Muscle of leg (tissue), 16 donors: ENCODE data around the gene TMIGD1. TPM values are rescaled to one million over a fixed set of nuclear protein-coding genes. Genes with fewer than 3 reads are reported as not detected.
A peak's percentile ranks its signal among the peaks of the same experiment; 100 is the strongest.

Source experiments
- DNase-seq: peaks from one replicate; pipeline ENCODE4 v3.0.0; 2013
- H3K27ac ChIP-seq: one replicate; pipeline ENCODE4 v1.5.1; 2013; ENCODE audit warnings: mild to moderate bottlenecking, low read length, control low read depth
- H3K27me3 ChIP-seq: one replicate; pipeline ENCODE4 v1.6.1; 2013; ENCODE audit warnings: low read length; ENCODE audit not compliant: control insufficient read depth, insufficient read depth
- H3K36me3 ChIP-seq: one replicate; pipeline ENCODE4 v1.6.1; 2013; ENCODE audit warnings: low read length; ENCODE audit not compliant: control insufficient read depth, insufficient read depth
- H3K4me1 ChIP-seq: one replicate; pipeline ENCODE4 v1.6.1; 2013; ENCODE audit warnings: low read length; ENCODE audit not compliant: control insufficient read depth, insufficient read depth
- H3K4me3 ChIP-seq: one replicate; pipeline ENCODE4 v1.5.1; 2013; ENCODE audit warnings: low read length, control low read depth
- H3K9me3 ChIP-seq: replicated peaks from 2 replicates; pipeline ENCODE4 v1.6.1; 2013; ENCODE audit warnings: low read depth, low read length; ENCODE audit not compliant: control insufficient read depth
- WGBS: methylation state at CpG from one replicate; pipeline ENCODE4 v1.1.5; 2013; ENCODE audit warnings: missing lambda C conversion rate; ENCODE audit not compliant: insufficient coverage; 5-methylcytosine and 5-hydroxymethylcytosine counted together
- long read RNA-seq, 11 donors: transcript quantifications; one replicate each; lab custom pipeline, GENCODE V29; 2026
- polyA plus RNA-seq, 8 donors: library from polyadenylated mRNA; unstranded; fragments of 120-200 nt; gene quantifications; one replicate each; pipeline versions ENCODE4 v1.2.1 to v1.2.3, GENCODE V29; 2013; ENCODE audit warnings: inconsistent platforms in 1 of 8, low replicate concordance in 1 of 8; ENCODE audit not compliant: insufficient read length in 8 of 8, insufficient read depth in 1 of 8
- total RNA-seq: library from RNA; stranded (reverse); fragments of 120-200 nt; gene quantifications from one replicate; pipeline ENCODE4 v1.2.4, GENCODE V29; 2013

TMIGD1 gene
- total RNA-seq (not detected), polyA plus RNA-seq (under 1 TPM in 2 of 8 donors, not detected in 6; 0.41 to 0.56 TPM)
- long read RNA-seq, donor 1: 0 reads
- long read RNA-seq, donor 2: 0 reads
- long read RNA-seq, donor 3: 0 reads
- long read RNA-seq, donor 4: 0 reads
- long read RNA-seq, donor 5: 0 reads
- long read RNA-seq, donor 6: 0 reads
- long read RNA-seq, donor 7: 0 reads
- long read RNA-seq, donor 8: 0 reads
- long read RNA-seq, donor 9: 0 reads
- long read RNA-seq, donor 10: 0 reads
- long read RNA-seq, donor 11: 0 reads

GRCh38 chr17:30333503-30334360, at the start of gene TMIGD1:
TSS of gene TMIGD1 (minus strand) at chr17:30334057. CDS start at chr17:30332133, 1,924 bp downstream.
- Histone ChIP-seq H3K27me3 (no peaks in the 10 kb centered on the region), H3K9me3 (no peaks in the 10 kb centered on the region), H3K36me3 (no peaks in the 10 kb centered on the region), H3K4me3 (no peak within 1 kb of the TSS), H3K27ac (no peak within 1 kb of the TSS), H3K4me1 (no peaks in the 10 kb centered on the region)
- no peak for DNase-seq
- 82% methylated on average over 3 of the region's 9 CpGs for WGBS

- Histone ChIP-seq H3K4me1 (peaks cover 16% of the 10 kb centered on the region), H3K9me3 (no peaks in the 10 kb centered on the region), H3K4me3 (no peak overlapping the region), H3K27me3 (no peaks in the 10 kb centered on the region), H3K36me3 (peaks cover 8% of the 10 kb centered on the region), H3K27ac (no peak overlapping the region)
- no CpG with 5 or more reads among the region's 1 CpG for WGBS
- DNase-seq: no peak
Measured at GRCh38 chr17:30382345-30382744, 48.5 kb upstream of the TMIGD1 start.

GRCh38 chr17:30381340-30381659, 47.4 kb upstream of the TMIGD1 start:
- Histone ChIP-seq H3K36me3 (peaks cover 8% of the 10 kb centered on the region), H3K9me3 (no peaks in the 10 kb centered on the region), H3K27me3 (no peaks in the 10 kb centered on the region), H3K27ac (no peak overlapping the region), H3K4me1 (peaks cover 26% of the 10 kb centered on the region), H3K4me3 (no peak overlapping the region)
- DNase-seq: no peak
- no CpG with 5 or more reads among the region's 2 CpGs for WGBS

GRCh38 chr17:30380643-30381339, 46.9 kb upstream of the TMIGD1 start:
- Histone ChIP-seq H3K27me3 (no peaks in the 10 kb centered on the region), H3K4me1 (peaks cover 27% of the 10 kb centered on the region), H3K4me3 (no peak overlapping the region), H3K9me3 (no peaks in the 10 kb centered on the region), H3K36me3 (peaks cover 5% of the 10 kb centered on the region), H3K27ac (no peak overlapping the region)
- no CpG with 5 or more reads among the region's 7 CpGs for WGBS
- DNase-seq: no peak

- Histone ChIP-seq H3K9me3 (no peaks in the 10 kb centered on the region), H3K4me1 (peaks cover 27% of the 10 kb centered on the region), H3K27ac (no peak overlapping the region), H3K36me3 (no peaks in the 10 kb centered on the region), H3K4me3 (peak overlapping the region; percentile 85), H3K27me3 (no peaks in the 10 kb centered on the region)
- 8% methylated on average over 2 of the region's 5 CpGs for WGBS
- DNase-seq: no peak
Measured at GRCh38 chr17:30379903-30380381, 46.1 kb upstream of the TMIGD1 start.

- no peaks in the 10 kb centered on the region for H3K36me3 ChIP-seq
- peak overlapping the region; percentile 85 for H3K4me3 ChIP-seq
- no peak for DNase-seq
- no peaks in the 10 kb centered on the region for H3K27me3 ChIP-seq
- under 1% methylated on average over 61 of the region's 68 CpGs for WGBS
- H3K4me1 ChIP-seq: peaks cover 27% of the 10 kb centered on the region
- no peaks in the 10 kb centered on the region for H3K9me3 ChIP-seq
- H3K27ac ChIP-seq: no peak overlapping the region
Measured at GRCh38 chr17:30379303-30379902, 45.5 kb upstream of the TMIGD1 start.

- no peaks in the 10 kb centered on the region for H3K36me3 ChIP-seq
- H3K4me3 ChIP-seq: peak within 1 kb of the TSS; percentile 85
- DNase-seq: peak; percentile 98
- H3K4me1 ChIP-seq: peaks cover 27% of the 10 kb centered on the region
- peaks cover 2% of the 10 kb centered on the region for H3K27me3 ChIP-seq
- no peaks in the 10 kb centered on the region for H3K9me3 ChIP-seq
- peak within 1 kb of the TSS; percentile 87 for H3K27ac ChIP-seq
- under 1% methylated on average over 55 of the region's 59 CpGs for WGBS
Measured at GRCh38 chr17:30378825-30379302, 45.0 kb upstream of the TMIGD1 start, which contains the start of gene CPD. TSS of gene CPD (plus strand) at chr17:30378927. CDS start at chr17:30378981, 54 bp downstream.

GRCh38 chr17:30378241-30378824, 44.5 kb upstream of the TMIGD1 start:
- Histone ChIP-seq H3K4me1 (peaks cover 27% of the 10 kb centered on the region), H3K36me3 (no peaks in the 10 kb centered on the region), H3K27me3 (peaks cover 6% of the 10 kb centered on the region), H3K27ac (peak overlapping the region; percentile 87), H3K4me3 (peak overlapping the region; percentile 59), H3K9me3 (no peaks in the 10 kb centered on the region)
- DNase-seq: peak; percentile 56
- WGBS: under 1% methylated on average over 26 of the region's 31 CpGs

- H3K27me3 ChIP-seq: peaks cover 6% of the 10 kb centered on the region
- DNase-seq: no peak
- no peak overlapping the region for H3K27ac ChIP-seq
- H3K4me1 ChIP-seq: peaks cover 27% of the 10 kb centered on the region
- no peaks in the 10 kb centered on the region for H3K9me3 ChIP-seq
- H3K36me3 ChIP-seq: no peaks in the 10 kb centered on the region
- WGBS: 70% methylated on average over 5 of the region's 11 CpGs
- peak overlapping the region; percentile 59 for H3K4me3 ChIP-seq
Measured at GRCh38 chr17:30377574-30378240, 43.9 kb upstream of the TMIGD1 start.
